ENCODE data around the gene XPNPEP2. TPM values are rescaled to one million over a fixed set of nuclear protein-coding genes. Genes with fewer than 3 reads are reported as not detected.

Gene XPNPEP2
- total RNA-seq, 1 donor from 2014 or later = not detected

DNA sequence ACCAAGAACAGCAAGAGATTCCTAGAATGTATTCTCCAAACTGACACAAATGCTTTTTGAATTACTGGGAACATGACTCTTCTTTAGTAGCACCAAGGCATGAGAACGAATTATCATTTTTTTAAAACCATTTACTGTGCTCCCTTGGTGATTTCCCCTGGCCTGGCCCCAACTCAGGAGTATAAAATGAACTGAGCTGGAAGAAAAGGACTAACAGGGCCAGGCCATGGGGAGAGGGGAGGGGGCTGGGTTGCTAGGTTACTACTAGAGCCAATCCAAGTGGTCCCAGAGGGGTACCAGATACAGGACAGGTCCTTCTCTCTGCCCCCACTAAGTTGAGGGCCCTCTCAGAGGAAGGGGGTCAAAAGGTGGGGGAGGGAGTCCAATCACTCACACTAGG lies 64.1 kb downstream of the XPNPEP2 start:
- no peaks in the 10 kb centered on the region for H3K27me3 Mint-ChIP-seq (ENCODE audit: unreplicated experiment)
- TF ChIP-seq, protein P1, sequence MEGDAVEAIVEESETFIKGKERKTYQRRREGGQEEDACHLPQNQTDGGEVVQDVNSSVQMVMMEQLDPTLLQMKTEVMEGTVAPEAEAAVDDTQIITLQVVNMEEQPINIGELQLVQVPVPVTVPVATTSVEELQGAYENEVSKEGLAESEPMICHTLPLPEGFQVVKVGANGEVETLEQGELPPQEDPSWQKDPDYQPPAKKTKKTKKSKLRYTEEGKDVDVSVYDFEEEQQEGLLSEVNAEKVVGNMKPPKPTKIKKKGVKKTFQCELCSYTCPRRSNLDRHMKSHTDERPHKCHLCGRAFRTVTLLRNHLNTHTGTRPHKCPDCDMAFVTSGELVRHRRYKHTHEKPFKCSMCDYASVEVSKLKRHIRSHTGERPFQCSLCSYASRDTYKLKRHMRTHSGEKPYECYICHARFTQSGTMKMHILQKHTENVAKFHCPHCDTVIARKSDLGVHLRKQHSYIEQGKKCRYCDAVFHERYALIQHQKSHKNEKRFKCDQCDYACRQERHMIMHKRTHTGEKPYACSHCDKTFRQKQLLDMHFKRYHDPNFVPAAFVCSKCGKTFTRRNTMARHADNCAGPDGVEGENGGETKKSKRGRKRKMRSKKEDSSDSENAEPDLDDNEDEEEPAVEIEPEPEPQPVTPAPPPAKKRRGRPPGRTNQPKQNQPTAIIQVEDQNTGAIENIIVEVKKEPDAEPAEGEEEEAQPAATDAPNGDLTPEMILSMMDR (IDR thresholded peaks at IDR 0.05; ENCODE audit: partially characterized antibody, unreplicated experiment) = no peak
- peaks cover 9% of the 10 kb centered on the region for H3K4me1 Mint-ChIP-seq (ENCODE audit: low read depth, unreplicated experiment)
- H3K36me3 Mint-ChIP-seq (ENCODE audit: unreplicated experiment) = no peaks in the 10 kb centered on the region
- no peak overlapping the region for H3K27ac Mint-ChIP-seq (ENCODE audit: unreplicated experiment)
- DNase-seq = no peak
- no peak overlapping the region for H3K4me3 Mint-ChIP-seq (ENCODE audit: unreplicated experiment)
- no peaks in the 10 kb centered on the region for H3K9me3 Mint-ChIP-seq (ENCODE audit: unreplicated experiment)

- TF ChIP-seq, protein P1 (IDR thresholded peaks at IDR 0.05; ENCODE audit: partially characterized antibody, unreplicated experiment) = no peak
- no peaks in the 10 kb centered on the region for H3K9me3 Mint-ChIP-seq (ENCODE audit: unreplicated experiment)
- no peak overlapping the region for H3K27ac Mint-ChIP-seq (ENCODE audit: unreplicated experiment)
- H3K36me3 Mint-ChIP-seq (ENCODE audit: unreplicated experiment) = no peaks in the 10 kb centered on the region
- H3K4me1 Mint-ChIP-seq (ENCODE audit: low read depth, unreplicated experiment) = peaks cover 9% of the 10 kb centered on the region
- H3K27me3 Mint-ChIP-seq (ENCODE audit: unreplicated experiment) = peaks cover 2% of the 10 kb centered on the region
- H3K4me3 Mint-ChIP-seq (ENCODE audit: unreplicated experiment) = no peak overlapping the region
- DNase-seq = no peak
Measured at GRCh38 chrX:129804806-129805205, 66.0 kb downstream of the XPNPEP2 start.

DNA sequence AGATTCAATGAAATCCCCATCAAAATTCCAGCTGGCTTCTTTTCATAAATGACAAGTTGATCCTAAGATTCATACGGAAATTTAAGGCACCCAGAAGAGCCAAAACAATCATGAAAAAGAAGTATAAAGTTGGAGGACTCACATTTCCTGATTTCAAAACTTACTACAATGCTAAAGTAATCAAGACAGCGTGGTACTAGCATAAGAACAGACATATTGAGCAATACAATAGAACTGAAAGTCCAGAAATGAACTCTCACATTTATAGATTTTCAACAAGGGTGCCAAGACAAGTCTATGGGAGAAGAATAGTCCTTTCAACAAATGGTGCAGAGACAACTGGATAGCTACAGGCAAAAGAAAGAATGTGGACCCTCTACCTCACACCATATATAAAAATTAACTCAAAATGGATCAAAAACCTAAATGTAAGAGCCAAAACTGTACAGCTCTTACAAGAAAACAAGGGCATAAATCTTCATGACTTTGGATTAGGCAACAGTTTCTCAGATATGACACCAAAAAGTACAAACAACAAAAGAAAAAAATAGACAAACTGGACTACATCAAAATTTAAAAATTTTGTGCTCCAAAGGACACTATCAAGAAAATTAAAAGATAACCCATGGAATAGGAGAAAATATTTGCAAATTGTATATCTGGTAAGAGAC lies 69.5 kb downstream of the XPNPEP2 start:
- Mint-ChIP-seq H3K27me3 (ENCODE audit: unreplicated experiment) (peaks cover 5% of the 10 kb centered on the region), H3K4me3 (ENCODE audit: unreplicated experiment) (no peak overlapping the region), H3K4me1 (ENCODE audit: low read depth, unreplicated experiment) (peaks cover 5% of the 10 kb centered on the region), H3K9me3 (ENCODE audit: unreplicated experiment) (no peaks in the 10 kb centered on the region), H3K36me3 (ENCODE audit: unreplicated experiment) (no peaks in the 10 kb centered on the region), H3K27ac (ENCODE audit: unreplicated experiment) (no peak overlapping the region)
- TF ChIP-seq, protein P1 (IDR thresholded peaks at IDR 0.05; ENCODE audit: partially characterized antibody, unreplicated experiment) = no peak
- no peak for DNase-seq

- peaks cover 5% of the 10 kb centered on the region for H3K27me3 Mint-ChIP-seq (ENCODE audit: unreplicated experiment)
- no peak for DNase-seq
- no peaks in the 10 kb centered on the region for H3K36me3 Mint-ChIP-seq (ENCODE audit: unreplicated experiment)
- no peak overlapping the region for H3K27ac Mint-ChIP-seq (ENCODE audit: unreplicated experiment)
- no peaks in the 10 kb centered on the region for H3K4me1 Mint-ChIP-seq (ENCODE audit: low read depth, unreplicated experiment)
- no peak overlapping the region for H3K4me3 Mint-ChIP-seq (ENCODE audit: unreplicated experiment)
- H3K9me3 Mint-ChIP-seq (ENCODE audit: unreplicated experiment) = no peaks in the 10 kb centered on the region
- TF ChIP-seq, protein P1 (IDR thresholded peaks at IDR 0.05; ENCODE audit: partially characterized antibody, unreplicated experiment) = no peak
Measured at GRCh38 chrX:129808829-129809796, 70.3 kb downstream of the XPNPEP2 start.
